ENCODE results near the gene ZNF598.

GRCh38 chr16:1963806-1964505 is 45.7 kb downstream of the ZNF598 start:
- no peak for TF ChIP-seq EP300 (IDR thresholded peaks at IDR 0.05; ENCODE audit: low read depth)
- TF ChIP-seq, protein P1, sequence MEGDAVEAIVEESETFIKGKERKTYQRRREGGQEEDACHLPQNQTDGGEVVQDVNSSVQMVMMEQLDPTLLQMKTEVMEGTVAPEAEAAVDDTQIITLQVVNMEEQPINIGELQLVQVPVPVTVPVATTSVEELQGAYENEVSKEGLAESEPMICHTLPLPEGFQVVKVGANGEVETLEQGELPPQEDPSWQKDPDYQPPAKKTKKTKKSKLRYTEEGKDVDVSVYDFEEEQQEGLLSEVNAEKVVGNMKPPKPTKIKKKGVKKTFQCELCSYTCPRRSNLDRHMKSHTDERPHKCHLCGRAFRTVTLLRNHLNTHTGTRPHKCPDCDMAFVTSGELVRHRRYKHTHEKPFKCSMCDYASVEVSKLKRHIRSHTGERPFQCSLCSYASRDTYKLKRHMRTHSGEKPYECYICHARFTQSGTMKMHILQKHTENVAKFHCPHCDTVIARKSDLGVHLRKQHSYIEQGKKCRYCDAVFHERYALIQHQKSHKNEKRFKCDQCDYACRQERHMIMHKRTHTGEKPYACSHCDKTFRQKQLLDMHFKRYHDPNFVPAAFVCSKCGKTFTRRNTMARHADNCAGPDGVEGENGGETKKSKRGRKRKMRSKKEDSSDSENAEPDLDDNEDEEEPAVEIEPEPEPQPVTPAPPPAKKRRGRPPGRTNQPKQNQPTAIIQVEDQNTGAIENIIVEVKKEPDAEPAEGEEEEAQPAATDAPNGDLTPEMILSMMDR (IDR thresholded peaks at IDR 0.05): peak in 1 of 5 experiments; percentile 1
- no peak for TF ChIP-seq POLR2A (IDR thresholded peaks at IDR 0.05)
- TF ChIP-seq POLR2AphosphoS5 (IDR thresholded peaks at IDR 0.05): no peak
